GM18502 (cell line): ENCODE results near the gene GPC2.

ENCODE experiments used
- ATAC-seq: cut with Tn5 transposase; IDR thresholded peaks from one replicate; pipeline ENCODE4 v1.9.1; 2021; ENCODE audit warnings: mild to moderate bottlenecking; ENCODE audit not compliant: unreplicated experiment, poor library complexity

The GPC2 gene

DNA sequence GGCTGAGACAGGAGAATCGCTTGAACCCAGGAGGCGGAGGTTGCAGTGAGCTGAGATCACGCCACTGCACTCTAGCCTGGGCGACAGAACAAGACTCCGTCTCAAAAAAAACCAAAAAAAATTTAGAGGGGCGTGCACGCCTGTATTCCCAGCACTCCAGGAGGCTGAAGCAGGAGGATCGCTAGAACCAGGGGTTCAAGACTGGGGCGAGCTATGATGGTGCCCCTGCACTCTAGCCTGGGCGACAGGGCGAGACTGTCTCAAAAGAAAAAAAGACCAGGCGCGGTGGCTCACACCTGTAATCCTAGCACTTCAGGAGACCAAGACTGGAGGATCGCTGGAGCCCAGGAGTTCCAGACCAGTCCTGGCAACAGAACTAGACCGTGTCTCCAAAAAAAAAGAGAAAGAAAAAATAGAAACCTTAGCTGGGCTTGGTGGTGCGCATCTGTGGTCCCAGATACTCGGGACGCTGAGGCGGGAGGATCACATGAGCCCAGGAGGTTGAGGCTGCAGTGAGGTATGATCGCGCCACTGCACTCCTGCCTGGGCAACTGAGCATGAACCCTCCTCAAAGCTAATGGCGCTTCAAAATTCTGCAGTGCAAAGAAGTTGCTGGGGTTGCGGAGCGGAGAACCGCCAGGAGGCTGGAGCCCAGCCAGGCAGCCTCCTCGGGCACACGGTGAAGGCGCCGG is 50.8 kb downstream of the GPC2 start:
- ATAC-seq, result peak; percentile 2

DNA sequence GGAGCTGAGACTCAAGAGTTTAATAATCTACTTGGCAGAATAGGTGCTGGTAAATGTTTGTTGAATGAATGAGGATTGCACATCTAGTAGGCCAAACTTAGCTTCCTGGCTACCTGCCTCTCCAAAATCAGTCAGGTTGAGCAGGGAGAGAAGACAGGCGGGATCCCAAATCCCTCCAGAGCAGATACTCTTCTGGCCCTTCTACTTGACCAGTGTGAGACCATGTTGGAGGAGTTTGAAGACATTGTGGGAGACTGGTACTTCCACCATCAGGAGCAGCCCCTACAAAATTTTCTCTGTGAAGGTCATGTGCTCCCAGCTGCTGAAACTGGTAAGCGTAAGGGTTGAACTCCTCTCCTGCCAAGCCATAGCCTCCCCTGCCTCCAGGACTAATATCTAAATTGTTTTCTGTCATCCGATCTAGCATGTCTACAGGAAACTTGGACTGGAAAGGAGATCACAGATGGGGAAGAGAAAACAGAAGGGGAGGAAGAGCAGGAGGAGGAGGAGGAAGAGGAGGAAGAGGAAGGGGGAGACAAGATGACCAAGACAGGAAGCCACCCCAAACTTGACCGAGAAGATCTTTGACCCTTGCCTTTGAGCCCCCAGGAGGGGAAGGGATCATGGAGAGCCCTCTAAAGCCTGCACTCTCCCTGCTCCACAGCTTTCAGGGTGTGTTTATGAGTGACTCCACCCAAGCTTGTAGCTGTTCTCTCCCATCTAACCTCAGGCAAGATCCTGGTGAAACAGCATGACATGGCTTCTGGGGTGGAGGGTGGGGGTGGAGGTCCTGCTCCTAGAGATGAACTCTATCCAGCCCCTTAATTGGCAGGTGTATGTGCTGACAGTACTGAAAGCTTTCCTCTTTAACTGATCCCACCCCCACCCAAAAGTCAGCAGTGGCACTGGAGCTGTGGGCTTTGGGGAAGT is 52.6 kb downstream of the GPC2 start:
- ATAC-seq, result no peak

DNA sequence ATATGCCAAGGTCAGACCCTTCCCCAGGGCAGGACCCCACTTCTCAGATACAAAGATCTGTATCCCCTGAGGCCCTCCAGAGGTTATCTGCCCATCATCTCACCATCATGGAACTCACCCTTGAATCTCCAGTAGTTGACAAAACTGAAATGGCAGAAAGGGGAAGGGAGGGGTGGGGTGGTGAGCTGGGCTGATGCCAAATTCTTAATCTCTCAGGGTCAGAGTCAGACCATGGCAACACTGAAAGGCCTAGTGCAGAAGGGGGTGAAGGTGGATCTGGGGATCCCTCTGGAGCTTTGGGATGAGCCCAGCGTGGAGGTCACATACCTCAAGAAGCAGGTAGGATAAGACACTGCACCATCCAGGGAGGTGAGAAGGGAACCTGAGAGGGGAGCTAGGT is 54.6 kb downstream of the GPC2 start:
- ATAC-seq, result no peak

DNA sequence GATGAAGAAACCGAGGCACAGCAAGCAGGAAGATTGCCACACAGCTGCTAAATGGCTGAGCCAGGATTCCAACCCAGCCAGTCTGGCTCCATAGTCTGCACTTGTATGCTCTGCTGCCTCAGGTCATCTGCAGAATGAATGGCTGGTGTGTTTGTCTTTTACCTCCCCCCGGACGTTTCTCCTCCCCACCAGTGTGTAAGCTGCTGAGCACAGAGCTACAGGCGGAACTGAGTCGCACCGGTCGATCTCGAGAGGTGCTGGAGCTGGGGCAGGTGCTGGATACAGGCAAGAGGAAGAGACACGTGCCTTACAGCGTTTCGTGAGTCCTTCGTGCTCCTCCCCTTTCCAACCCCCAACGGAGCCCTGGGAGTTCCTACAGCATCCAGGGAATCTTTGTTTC is 55.1 kb downstream of the GPC2 start:
- ATAC-seq, result no peak

DNA sequence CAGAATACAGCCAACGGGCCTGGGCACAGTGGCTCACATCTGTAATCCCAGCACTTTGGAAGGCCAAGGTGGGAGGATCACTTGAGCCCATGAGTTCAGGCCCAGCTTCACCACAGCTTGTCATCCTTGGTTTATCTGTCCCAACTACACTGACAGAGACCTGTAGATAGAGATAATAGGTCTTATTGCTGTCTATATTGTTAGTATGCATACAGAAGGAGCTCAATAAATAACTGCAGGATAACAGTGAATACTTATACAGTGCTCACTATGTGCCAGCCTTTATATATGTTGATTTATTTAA is 56.5 kb downstream of the GPC2 start:
- no peak for ATAC-seq

DNA sequence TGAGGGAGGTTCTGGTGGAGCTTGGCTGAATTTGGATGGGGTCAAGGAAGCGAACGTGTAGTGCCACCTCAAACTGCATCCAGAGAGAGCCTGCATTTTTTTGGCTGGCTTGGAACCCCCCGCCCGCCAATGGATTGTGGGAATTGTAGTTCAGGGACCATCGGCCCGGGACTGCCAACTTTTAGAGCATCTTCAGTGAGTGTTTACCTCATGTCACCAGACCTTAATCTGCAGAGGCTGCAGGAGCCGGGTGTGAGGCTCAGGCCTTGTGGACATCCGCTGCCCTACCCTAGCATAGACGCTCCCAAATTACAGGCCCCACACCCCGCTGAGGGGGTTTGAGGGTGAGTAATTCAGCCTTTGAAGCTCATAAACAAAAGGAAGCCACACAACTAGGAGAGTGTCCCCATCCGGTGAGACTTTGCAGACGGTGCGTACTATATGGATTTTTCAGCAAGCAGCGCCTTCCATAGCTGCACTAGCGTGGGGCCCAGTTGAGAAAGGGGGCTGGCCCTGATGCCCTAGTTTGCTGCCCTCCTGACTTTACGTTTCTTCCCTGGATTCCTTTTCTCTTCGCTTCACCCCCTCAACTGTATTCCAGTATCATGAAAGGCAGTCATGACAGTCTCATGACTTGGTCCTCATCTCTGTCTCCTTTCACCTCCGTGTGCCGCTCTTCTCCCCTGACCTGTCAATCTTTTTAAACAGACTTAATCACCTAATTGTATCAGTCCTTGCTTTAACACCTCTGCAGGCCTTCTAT is 57.0 kb downstream of the GPC2 start:
- peak; percentile 33 for ATAC-seq
